Effector memory CD8-positive, alpha-beta T cell (primary cell): ENCODE results near the gene ABLIM2.

Experiments used
- ATAC-seq: fragments of 150-1000 bp; cut with Tn5 transposase; replicated peaks from 2 replicates; pipeline ENCODE4 v1.10.0; 2021; ENCODE audit warnings: mild to moderate bottlenecking, moderate library complexity
- DNase-seq, 3 experiments: peaks; one replicate each; pipeline ENCODE4 v3.0.0; 2021
- H3K27ac Mint-ChIP-seq, 2 donors: one replicate each; pipeline ENCODE4 v1.8.0; 2022; ENCODE audit warnings: mild to moderate bottlenecking in 2 of 2, mixed read lengths in 2 of 2, moderate library complexity in 2 of 2
- H3K27me3 Mint-ChIP-seq, 2 donors: one replicate each; pipeline ENCODE4 v1.8.0; 2022; ENCODE audit warnings: mixed read lengths in 2 of 2
- H3K36me3 Mint-ChIP-seq: one replicate; pipeline ENCODE4 v1.8.0; 2022; ENCODE audit warnings: mild to moderate bottlenecking, moderate library complexity, mixed read lengths; ENCODE audit not compliant: insufficient read depth
- H3K4me1 Mint-ChIP-seq, 2 donors: one replicate each; pipeline ENCODE4 v1.8.0; 2022; ENCODE audit warnings: low read depth in 2 of 2, mixed read lengths in 2 of 2
- H3K4me3 Mint-ChIP-seq, 2 donors: one replicate each; pipeline ENCODE4 v1.8.0; 2022; ENCODE audit warnings: mild to moderate bottlenecking in 2 of 2, mixed read lengths in 2 of 2, moderate library complexity in 2 of 2
- H3K9me3 Mint-ChIP-seq, 2 donors: one replicate each; pipeline ENCODE4 v1.8.0; 2022; ENCODE audit warnings: mixed read lengths in 2 of 2

Gene ABLIM2

DNA sequence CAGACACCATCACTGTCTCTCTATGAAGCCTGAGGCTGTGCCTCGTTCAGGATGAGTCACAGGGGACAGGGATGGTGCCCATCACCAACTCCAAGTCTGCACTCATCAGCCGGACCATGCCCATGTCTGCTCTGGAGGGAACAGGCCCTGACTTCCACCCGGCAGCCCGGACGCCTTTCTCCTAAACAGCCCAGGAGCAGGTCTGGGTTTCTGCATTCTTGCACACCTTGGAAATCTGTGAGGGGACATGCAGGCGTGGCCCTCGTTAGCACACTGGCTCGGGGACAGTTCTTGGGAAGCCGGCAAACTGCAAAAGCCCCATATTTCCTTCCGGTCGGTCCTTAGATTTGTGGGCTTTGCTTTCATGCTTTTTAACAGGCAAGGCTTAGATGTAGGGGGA lies 151.0 kb downstream of the ABLIM2 start:
- Mint-ChIP-seq H3K36me3 (no peaks in the 10 kb centered on the region), H3K9me3 (no peaks in the 10 kb centered on the region), H3K27me3 (peaks cover 6 to 8% of the 10 kb centered on the region in 2 donors), H3K27ac (no peak overlapping the region), H3K4me1 (no peaks in the 10 kb centered on the region), H3K4me3 (no peak overlapping the region)
- DNase-seq (no peak), ATAC-seq (no peak)

DNA sequence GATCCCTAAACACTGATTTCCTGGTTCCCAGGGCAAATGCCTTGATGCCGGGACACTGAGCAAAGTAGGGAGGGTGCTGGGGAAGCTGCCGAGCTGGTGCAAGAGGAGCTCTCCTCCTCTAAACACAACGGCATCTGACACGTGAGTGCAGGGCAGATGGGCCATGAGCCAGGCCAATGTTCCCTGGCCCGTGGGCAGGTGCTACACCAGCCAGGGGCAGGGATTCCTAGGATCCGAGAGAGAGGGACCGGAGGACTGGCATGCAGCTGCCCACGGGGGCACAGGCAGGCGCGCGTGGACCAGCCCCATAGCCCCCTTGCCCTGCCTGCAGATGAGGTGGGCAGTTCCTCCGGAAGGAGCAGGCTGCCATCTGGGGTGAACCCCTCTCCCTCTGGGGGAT lies 152.1 kb downstream of the ABLIM2 start:
- DNase-seq (no peak), ATAC-seq (no peak)
- no peaks in the 10 kb centered on the region for H3K36me3 Mint-ChIP-seq
- H3K27ac Mint-ChIP-seq: peak overlapping the region in 1 of 2 donors; percentile 44
- no peaks in the 10 kb centered on the region for H3K9me3 Mint-ChIP-seq
- no peaks in the 10 kb centered on the region for H3K4me1 Mint-ChIP-seq
- H3K27me3 Mint-ChIP-seq: peaks cover 9 to 19% of the 10 kb centered on the region in 2 donors
- H3K4me3 Mint-ChIP-seq: no peak overlapping the region

DNA sequence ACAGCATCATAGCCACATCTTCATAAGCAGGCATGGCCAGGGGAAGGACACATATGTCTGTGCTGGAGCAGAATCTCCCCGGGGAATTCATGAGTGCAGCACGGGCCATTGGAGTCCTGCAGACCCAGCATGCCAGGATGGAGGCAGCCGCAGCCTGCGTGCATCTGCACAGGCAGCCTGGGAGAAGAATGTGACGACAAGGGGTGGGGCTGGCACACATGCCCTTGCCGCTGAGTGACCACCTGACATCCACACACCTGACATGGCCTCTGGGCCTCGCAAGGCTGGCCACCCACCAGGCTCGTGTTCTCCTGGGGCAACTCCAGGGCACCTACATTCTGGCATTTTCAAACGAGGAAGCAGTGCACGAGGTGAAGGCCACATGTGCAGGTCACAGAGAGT lies 152.8 kb downstream of the ABLIM2 start:
- Mint-ChIP-seq H3K27ac (peak overlapping the region in 1 of 2 donors; percentile 44), H3K4me1 (no peaks in the 10 kb centered on the region), H3K27me3 (peaks cover 9 to 20% of the 10 kb centered on the region in 2 donors), H3K9me3 (no peaks in the 10 kb centered on the region), H3K4me3 (no peak overlapping the region), H3K36me3 (no peaks in the 10 kb centered on the region)
- DNase-seq (no peak), ATAC-seq (no peak)

DNA sequence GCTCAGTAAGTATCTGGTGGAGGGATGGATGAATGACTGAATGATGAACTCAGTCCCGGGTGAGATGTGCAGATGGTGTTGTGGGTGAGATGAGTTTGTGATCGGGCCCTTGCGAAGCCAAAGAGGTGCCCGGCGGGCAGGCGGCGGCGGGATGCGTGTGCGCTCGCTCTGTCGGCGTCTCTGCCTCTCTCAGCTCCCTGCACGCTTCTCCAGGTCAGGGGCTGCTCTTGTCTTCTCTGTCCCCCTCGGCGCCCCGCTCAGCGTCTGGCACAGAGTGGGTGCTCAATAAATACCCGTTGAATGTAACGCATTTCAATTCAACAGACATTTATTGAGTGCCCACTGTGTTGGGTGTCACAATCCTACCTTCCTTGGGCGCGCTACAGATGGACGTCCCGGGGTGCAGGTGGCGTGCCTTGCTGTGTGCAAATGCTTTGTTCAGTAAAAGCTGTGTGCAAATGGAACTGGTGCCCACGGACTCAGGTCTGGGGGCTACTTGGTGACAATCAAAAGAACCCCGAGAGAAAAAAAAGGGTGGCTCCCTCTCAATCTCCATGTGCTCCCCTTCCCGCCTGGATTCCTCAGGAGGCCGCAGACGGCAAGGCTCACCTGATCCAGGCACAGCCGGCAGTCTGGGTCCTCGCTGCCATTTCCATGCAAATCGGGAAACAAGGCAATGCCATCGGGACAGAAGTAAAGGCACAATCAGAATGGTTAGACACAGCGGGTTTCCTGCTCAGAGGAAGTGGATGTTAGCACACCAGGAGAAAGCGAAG lies 153.4 kb downstream of the ABLIM2 start:
- DNase-seq: no peak
- no peak overlapping the region for H3K4me3 Mint-ChIP-seq
- no peak for ATAC-seq
- peak overlapping the region in 1 of 2 donors; percentile 38 for H3K27ac Mint-ChIP-seq
- H3K36me3 Mint-ChIP-seq: no peaks in the 10 kb centered on the region
- H3K9me3 Mint-ChIP-seq: no peaks in the 10 kb centered on the region
- H3K27me3 Mint-ChIP-seq: peaks cover 9 to 20% of the 10 kb centered on the region in 2 donors
- H3K4me1 Mint-ChIP-seq: no peaks in the 10 kb centered on the region

DNA sequence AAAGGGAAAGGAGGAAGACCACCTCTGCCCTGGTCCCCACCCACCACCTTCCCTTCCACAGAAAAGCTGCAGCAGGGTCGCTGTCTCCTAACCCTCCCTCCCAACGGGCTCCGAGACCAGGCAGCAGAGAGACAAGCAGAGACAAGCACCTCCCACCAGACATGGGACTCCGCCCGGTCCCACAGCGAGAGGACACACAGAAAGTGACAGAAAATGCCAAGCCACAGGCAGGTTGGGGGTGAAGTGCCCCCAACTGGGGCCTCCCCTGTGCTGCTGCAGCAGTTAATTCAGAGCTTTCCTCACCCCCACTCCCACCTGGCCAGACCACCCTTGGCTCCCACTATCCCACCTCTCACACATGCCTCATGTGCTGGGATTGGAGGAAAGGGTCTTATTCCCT lies 154.5 kb downstream of the ABLIM2 start:
- peaks cover 9 to 20% of the 10 kb centered on the region in 2 donors for H3K27me3 Mint-ChIP-seq

DNA sequence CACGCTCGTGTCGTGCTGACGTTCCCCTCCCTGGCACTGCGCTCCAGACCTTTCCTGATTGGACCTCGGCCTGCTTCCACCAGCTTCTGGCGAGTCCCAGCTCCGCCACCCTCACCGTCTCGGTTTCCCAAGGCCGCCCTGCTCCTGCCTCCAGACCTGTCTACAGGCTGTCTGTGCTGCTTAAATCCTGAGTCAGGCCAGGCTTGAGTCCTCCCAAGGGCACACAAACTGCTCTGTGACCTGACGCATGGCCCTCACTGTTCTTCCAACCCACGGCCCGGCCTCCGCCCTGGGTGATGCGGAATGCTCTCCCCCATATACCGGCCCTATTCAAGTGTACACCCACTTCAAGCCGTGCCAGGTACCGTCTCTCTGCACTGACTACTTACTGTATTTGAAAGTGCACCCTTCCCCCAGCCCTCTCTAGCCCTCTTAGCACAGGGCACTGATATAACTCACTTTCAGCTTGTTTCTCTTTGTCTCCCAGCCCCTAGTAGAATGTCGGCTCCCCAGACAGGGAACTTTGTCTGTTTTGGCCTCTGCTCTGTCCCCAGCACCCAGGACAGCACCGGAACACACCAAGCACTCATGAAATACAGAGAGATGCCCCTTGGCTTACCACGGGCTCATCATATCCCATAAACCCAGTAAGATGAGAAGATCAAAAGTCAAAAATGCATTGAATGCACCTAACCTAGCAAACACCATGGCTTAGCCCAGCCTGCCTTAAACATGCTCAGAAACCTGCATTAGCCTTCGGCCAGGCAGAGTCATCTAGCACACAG lies 155.9 kb downstream of the ABLIM2 start:
- Mint-ChIP-seq H3K9me3 (no peaks in the 10 kb centered on the region), H3K27me3 (peaks cover 9 to 20% of the 10 kb centered on the region in 2 donors), H3K4me3 (no peak overlapping the region), H3K36me3 (no peaks in the 10 kb centered on the region), H3K4me1 (no peaks in the 10 kb centered on the region), H3K27ac (no peak overlapping the region)
- DNase-seq (no peak), ATAC-seq (no peak)

More for the DNA sequence above, 154.5 kb downstream of the ABLIM2 start:
- no peaks in the 10 kb centered on the region for H3K36me3 Mint-ChIP-seq
- DNase-seq (no peak), ATAC-seq (no peak)
- no peaks in the 10 kb centered on the region for H3K9me3 Mint-ChIP-seq
- H3K4me3 Mint-ChIP-seq: no peak overlapping the region
- no peaks in the 10 kb centered on the region for H3K4me1 Mint-ChIP-seq
- no peak overlapping the region for H3K27ac Mint-ChIP-seq

DNA sequence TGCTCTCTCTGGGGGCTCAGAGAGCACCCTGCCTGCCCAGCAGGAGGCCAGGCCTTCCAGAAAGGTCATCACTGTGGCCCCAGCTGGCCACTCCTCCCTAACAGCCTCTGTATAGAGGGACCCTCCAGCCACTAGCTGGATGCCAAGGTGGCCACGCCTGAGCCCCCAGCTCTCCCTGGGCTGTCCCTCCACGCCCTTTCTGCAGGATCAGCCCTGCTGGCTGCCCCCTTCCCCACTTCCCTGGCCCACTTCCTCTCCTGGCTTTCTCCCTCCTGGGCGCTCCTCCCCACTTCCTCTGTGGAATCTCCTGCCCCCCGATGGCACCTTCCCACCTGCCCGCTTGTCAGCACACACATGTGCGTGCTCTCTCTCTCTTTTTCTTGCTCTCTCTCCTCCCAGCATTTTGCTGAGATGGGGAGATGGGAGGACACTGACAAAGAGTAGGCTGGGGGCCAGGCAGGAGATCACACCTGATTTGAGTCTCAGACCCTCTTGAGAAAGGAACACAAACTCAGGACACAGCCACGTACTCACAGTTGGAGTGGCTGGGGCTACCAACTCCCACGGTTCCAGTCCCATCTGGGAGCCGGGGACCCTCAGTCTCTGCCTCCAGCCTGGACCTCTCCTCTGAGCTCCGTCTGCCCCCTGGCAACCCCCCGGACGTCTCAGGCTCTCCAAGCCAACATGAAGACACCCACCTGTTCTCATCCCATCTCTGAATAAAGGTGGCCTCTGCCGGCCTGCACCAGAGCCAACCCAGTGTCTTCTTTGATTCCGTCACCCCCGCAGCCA lies 156.9 kb downstream of the ABLIM2 start:
- no peaks in the 10 kb centered on the region for H3K36me3 Mint-ChIP-seq
- no peaks in the 10 kb centered on the region for H3K9me3 Mint-ChIP-seq
- no peak for DNase-seq
- peak overlapping the region in 1 of 2 donors; percentile 45 for H3K27ac Mint-ChIP-seq
- no peaks in the 10 kb centered on the region for H3K4me1 Mint-ChIP-seq
- ATAC-seq: no peak
- H3K4me3 Mint-ChIP-seq: no peak overlapping the region
- peaks cover 9 to 20% of the 10 kb centered on the region in 2 donors for H3K27me3 Mint-ChIP-seq

DNA sequence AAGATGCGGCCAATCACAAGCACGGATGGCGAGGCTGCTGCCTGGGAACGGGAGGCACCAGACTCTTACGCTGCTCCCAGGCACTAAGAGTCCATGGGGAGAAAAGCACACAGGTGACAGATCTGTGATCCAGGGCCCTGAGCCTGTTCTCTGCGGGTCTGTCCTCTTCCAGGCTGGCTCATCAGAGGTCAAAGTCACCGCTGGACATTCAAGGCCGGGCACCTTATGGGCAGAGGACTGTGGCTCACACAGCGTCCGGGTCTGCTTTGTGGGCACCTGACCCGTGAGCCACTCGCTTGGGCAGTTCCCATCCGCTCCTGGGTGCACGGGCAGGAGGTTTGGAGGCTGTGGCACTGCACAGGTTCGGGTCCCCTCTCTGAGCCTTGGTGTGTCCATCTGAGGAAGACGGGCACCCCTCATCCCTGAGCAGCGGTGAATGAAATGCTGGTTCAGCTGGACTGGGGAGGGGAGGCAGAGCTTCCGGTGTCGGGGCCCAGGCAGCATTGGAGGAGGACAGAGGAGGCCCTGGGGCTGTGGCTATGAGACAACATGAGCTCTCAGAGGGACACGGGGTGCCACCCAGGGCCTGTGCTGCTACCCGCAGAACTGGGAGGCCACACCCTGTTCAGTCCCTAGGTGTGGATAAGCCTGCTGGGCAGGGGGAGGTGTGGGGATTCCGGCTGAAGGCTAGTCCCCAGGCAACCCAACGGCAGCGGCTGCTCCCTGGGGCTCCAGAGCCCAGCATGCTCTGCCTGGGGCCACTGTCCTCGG lies 157.7 kb downstream of the ABLIM2 start:
- Mint-ChIP-seq H3K36me3 (no peaks in the 10 kb centered on the region), H3K27me3 (peaks cover 9 to 20% of the 10 kb centered on the region in 2 donors), H3K27ac (no peak overlapping the region), H3K9me3 (no peaks in the 10 kb centered on the region), H3K4me3 (no peak overlapping the region), H3K4me1 (no peaks in the 10 kb centered on the region)
- DNase-seq: no peak
- ATAC-seq: no peak

DNA sequence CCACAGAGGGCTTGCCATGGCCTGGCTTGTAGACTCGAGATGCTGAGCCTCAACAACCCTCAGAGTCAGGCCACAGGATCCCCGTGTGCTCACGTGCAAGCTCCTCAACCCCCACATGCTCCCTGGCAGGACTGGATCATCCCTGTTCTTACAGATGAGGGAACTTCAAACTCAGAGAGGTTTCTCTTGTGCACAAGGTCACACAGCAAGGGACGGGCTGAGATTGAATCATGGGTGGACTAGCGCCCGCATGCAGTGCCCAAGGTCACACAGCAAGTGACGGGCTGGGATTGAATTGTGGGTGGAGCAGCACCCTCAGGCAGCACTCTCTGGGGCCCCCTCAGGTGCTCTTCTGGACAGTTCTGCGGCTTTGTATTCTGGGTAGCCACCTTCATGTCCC lies 158.4 kb downstream of the ABLIM2 start:
- H3K4me1 Mint-ChIP-seq: no peaks in the 10 kb centered on the region
- no peak overlapping the region for H3K27ac Mint-ChIP-seq
- H3K4me3 Mint-ChIP-seq: no peak overlapping the region
- H3K36me3 Mint-ChIP-seq: no peaks in the 10 kb centered on the region
- ATAC-seq (no peak), DNase-seq (no peak)
- H3K27me3 Mint-ChIP-seq: peaks cover 9 to 20% of the 10 kb centered on the region in 2 donors
- no peaks in the 10 kb centered on the region for H3K9me3 Mint-ChIP-seq

DNA sequence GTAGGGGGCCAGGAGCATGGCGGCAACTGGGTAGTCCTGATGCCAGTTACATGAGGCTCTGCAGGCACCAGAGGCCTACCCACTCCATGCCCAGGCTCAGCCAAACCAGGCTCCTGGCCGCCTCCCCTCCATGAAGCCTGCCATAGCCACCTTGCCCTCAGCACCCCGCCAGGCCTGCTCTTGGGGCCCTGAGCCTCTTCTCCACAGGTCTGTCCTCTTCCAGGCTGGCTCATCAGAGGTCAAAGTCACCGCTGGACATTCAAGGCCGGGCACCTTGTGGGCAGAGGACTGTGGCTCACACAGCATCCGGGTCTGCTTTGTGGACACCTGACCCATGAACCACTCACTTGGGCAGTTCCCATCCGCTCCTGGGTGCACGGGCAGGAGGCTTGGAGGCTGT lies 158.9 kb downstream of the ABLIM2 start:
- ATAC-seq (no peak), DNase-seq (no peak)
- Mint-ChIP-seq H3K4me1 (no peaks in the 10 kb centered on the region), H3K27me3 (peaks cover 9 to 20% of the 10 kb centered on the region in 2 donors), H3K27ac (no peak overlapping the region), H3K36me3 (no peaks in the 10 kb centered on the region), H3K9me3 (no peaks in the 10 kb centered on the region), H3K4me3 (no peak overlapping the region)

DNA sequence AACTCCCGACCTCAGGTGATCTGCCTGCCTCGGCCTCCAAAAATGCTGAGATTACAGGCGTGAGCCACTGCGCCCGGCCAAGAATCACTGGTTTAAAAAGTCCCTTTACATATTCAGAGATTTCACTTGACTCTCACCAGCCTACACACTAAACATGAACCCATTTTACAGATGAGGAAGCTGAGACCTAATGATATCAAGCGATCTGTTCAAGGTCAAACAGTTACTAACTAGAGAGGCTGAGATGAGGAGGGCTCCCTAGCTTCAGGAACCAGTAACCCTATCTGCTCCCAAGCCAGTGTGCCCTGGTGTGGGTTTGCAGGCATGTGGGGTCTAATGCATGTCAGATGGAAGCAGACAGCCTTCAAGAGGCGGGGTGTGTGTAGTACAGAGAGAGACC lies 159.3 kb downstream of the ABLIM2 start:
- no peak for ATAC-seq
- H3K36me3 Mint-ChIP-seq: no peaks in the 10 kb centered on the region
- H3K27me3 Mint-ChIP-seq: peaks cover 9 to 20% of the 10 kb centered on the region in 2 donors
- H3K27ac Mint-ChIP-seq: no peak overlapping the region
- DNase-seq: no peak
- H3K9me3 Mint-ChIP-seq: no peaks in the 10 kb centered on the region
- H3K4me1 Mint-ChIP-seq: no peaks in the 10 kb centered on the region
- H3K4me3 Mint-ChIP-seq: no peak overlapping the region

DNA sequence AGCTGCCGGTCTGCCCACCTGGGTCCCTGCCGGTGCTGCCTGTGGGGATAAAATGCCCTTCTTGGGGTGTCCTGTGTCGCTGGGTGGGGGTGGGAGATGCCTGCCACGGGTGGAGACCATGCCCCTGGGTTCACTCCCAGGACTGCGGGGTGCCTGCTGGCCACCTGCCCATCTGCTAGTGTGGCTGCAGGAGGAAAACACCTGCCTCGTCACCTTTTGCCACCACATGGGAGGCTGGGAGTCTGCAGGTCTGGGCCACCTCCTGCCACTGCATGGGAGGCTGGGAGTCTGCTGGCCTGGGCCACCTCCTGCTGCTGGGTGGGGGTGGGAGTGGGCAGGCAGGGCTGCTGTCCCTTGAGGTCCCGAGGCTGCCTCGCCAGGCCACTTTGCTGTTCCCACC lies 160.2 kb downstream of the ABLIM2 start:
- DNase-seq (no peak), ATAC-seq (no peak)
- no peak overlapping the region for H3K4me3 Mint-ChIP-seq
- peaks cover 9 to 20% of the 10 kb centered on the region in 2 donors for H3K27me3 Mint-ChIP-seq
- no peaks in the 10 kb centered on the region for H3K36me3 Mint-ChIP-seq
- no peaks in the 10 kb centered on the region for H3K9me3 Mint-ChIP-seq
- H3K27ac Mint-ChIP-seq: no peak overlapping the region
- no peaks in the 10 kb centered on the region for H3K4me1 Mint-ChIP-seq

DNA sequence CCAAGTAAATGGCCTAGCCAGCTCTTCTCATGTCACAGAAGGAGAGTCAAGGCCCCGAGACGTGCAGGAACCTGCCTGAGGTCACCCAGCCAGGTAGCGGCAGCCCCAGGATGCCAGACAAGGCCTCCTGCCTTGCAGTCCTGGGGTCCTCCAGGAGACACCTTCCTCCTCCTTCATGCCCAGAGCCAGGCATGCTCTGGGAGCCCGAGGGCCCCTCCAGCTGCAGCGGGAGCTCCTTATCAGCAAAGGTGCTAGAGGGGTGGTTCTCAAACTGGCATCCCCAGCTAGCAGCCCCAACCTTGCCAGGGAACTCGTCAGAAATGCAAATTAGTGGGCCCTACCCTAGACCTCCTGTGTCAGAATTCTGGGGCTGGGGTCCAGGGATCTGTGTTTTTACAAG lies 162.7 kb downstream of the ABLIM2 start:
- DNase-seq (no peak), ATAC-seq (no peak)
- Mint-ChIP-seq H3K4me3 (no peak overlapping the region), H3K27me3 (no peaks in the 10 kb centered on the region), H3K36me3 (no peaks in the 10 kb centered on the region), H3K4me1 (no peaks in the 10 kb centered on the region), H3K27ac (no peak overlapping the region), H3K9me3 (no peaks in the 10 kb centered on the region)
